CD1c-positive myeloid dendritic cell (primary cell): ENCODE results near the gene MRPL52.
"Not testable (repeated sequence)": the region's sequence is repeated elsewhere in the genome, so short reads cannot be mapped to it uniquely, and the experiment has no call there.

ENCODE experiments used
- DNase-seq: peaks from one replicate; pipeline ENCODE4 v3.0.0-alpha.2; 2016; ENCODE audit errors: extremely low spot score

Gene MRPL52

DNA sequence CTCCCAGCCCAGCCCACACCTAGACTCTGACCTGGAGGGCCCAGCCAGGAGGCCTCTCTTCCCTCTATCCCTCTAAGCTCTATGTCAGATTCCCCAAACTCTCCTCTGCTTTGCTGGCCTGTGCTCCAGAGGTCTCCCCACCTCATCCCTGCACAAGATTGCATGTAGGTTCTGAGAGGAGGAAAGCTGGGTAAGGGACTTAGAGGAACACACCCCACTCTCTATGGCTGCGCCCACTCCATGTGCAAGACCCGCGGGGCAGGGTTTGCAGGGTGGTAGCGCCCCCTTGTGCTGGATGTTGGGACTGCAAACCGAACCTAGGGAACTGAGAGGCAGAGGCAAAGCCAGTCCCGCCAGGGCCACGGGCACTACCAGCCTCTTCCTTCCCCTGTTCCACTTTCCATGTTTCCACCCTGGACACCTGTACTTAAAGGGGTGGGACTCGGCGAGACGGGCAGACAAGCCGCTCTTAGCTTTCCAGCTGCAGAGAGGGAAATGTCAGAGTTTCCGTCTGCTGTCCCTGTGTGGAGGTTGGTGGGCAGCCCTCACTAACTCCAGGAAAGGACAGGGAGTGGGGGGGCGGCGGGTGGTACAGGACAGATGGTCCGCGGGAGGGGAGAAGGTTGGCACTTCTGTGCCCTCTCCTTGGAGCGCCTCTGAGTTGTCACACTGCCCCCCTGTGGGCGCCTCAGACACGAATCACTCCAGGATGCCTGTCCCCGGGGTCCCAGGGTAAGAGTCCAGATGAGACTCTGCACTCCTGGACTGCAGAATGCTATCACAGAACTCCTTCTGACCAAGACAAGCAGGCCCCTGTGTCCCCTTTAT, 23.5 kb downstream of the MRPL52 start:
- peak; percentile 93 for DNase-seq

GRCh38 chr14:22854296-22854695, 24.6 kb downstream of the MRPL52 start:
- not testable (repeated sequence) for DNase-seq

DNA sequence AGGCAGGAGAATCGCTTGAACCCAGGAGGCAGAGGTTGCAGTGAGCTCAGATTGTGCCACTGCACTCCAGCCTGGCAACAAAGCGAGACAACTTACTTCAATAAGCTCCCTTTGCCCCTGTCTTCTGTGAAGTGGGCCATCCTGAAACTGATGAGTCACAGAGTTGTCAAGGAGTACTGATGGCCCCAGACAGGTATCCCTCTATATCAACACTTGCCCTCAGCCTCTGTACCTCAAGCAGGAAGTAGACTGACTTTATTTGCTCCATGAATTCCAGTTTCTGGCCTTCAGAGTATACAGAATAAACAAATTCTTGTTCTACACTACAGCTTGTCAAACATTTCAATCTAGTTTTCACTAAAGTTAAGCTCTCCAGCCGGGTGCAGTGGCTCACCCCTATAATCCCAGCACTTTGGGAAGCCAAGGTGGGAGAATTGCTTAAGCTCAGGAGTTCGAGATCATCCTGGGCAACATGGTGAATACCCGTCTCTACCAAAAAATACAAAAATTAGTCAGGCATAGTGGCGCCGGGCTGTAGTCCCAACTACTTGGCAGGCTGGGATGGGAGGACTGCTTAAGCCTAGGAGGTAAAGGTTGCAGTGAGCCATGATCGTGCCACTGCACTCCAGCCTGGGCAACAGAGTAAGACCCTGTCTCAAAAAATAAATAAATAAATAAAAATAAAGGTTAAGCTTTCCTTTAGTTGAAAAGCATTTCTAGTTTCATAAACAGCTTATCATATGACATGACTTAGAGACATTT, 25.5 kb downstream of the MRPL52 start:
- no peak for DNase-seq

- no peak for DNase-seq
These were observed 26.7 kb downstream of the MRPL52 start for GRCh38 chr14:22856428-22856827.

DNA sequence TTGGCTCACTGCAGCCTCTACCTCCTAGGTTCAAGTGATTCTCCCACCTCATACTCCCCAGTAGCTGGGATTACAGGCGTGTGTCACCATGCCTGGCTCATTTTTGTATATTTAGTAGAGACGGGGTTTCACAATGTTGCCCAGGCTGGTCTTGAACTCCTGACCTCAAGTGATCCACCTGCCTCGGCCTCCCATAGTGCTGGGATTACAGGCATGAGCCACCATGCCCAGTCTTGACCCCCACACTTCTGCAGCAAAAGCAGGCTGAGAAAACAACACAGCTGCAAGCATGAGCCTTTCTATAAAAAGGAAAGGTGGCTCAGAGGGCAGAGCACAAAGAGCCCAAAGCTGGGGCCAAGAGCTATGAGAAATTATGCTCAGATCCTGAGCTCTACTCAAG, 30.7 kb downstream of the MRPL52 start:
- not testable (repeated sequence) for DNase-seq

- DNase-seq = no peak
These were observed 32.0 kb downstream of the MRPL52 start for GRCh38 chr14:22861651-22862050.

GRCh38 chr14:22864979-22865378, 35.3 kb downstream of the MRPL52 start:
- no peak for DNase-seq

- no peak for DNase-seq
These were observed 36.0 kb downstream of the MRPL52 start for GRCh38 chr14:22865424-22866405.

DNA sequence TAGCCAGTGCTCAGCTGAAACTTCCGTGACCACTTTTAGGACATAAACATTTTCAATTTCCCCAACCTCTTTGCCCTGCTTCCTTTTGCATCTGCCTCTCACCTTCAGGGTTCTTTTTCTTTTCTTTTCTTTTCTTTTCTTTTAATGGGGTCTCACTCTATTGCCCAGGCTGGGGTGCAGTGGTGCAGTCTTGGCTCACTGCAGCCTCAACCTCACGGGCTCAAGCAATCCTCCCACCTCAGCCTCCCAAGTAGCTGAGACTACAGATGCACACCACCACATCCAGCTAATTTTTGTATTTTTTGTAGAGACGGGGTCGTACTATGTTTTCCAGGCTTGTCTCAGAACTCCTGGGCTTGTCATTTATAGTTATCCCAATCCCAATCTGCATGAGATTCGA, 37.2 kb downstream of the MRPL52 start:
- DNase-seq = no peak

- DNase-seq = peak; percentile 78
These were observed 41.1 kb downstream of the MRPL52 start for GRCh38 chr14:22870811-22871223.

DNA sequence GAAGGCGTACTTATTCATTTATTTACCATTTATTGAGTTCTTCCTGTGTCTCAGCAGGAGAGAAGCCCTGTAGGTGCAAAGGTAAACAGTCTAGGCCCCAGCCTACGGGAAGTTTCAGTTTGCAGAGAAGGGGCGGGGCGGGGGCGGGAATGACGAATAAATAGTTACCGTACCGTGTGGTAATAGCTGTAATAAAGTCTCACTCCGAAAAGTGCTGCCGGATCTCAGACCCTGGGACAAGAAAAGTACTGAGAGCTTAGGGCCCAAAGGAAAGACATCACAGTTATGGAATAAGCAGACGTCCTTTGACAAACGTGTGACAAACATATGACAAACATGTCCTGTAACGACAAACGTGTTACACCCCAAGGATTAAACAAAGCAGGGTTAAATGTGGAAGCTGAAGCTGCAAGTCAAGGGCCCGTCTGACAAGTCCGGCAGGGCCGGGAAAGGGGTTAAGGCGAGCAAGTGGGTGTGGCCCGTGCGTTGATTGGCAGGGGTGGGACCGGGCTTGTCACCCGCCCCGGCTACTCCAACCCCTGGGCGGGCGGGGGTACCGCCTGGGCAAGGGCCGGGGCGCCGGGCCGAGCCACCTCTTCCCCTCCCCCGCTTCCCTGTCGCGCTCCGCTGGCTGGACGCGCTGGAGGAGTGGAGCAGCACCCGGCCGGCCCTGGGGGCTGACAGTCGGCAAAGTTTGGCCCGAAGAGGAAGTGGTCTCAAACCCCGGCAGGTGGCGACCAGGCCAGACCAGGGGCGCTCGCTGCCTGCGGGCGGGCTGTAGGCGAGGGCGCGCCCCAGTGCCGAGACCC, 41.7 kb downstream of the MRPL52 start, which contains the start of gene LRP10:
Gene LRP10, plus strand, starts transcription at position 517 of the 809 bp plus-strand sequence. CDS start 564 bp downstream, outside the sequence.
- DNase-seq = peak; percentile 88

DNA sequence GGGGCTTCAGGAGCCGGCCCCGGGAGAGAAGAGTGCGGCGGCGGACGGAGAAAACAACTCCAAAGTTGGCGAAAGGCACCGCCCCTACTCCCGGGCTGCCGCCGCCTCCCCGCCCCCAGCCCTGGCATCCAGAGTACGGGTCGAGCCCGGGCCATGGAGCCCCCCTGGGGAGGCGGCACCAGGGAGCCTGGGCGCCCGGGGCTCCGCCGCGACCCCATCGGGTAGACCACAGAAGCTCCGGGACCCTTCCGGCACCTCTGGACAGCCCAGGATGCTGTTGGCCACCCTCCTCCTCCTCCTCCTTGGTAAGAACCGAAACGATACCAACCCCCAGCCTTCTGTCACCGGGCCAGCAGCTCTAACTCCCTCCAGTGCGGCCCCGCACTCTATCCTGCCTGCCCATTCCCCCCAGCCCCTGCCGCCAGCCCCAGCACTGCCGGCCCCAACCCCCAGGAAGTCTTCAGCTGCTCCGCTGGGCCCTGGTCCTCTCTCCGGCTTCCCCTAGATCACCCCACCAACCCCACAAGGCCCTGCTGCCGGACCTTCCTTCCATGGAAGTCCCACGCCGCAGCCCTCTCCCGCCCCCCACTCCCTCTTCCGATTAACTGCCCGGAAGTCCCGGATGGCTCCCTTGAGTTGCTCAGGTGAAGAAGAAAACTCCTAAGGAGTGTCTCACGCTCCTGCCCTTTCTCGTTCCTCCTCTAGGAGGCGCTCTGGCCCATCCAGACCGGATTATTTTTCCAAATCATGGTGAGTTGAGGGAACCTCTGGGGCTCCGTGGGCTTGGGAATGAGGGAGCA, 42.5 kb downstream of the MRPL52 start:
- peak; percentile 85 for DNase-seq

DNA sequence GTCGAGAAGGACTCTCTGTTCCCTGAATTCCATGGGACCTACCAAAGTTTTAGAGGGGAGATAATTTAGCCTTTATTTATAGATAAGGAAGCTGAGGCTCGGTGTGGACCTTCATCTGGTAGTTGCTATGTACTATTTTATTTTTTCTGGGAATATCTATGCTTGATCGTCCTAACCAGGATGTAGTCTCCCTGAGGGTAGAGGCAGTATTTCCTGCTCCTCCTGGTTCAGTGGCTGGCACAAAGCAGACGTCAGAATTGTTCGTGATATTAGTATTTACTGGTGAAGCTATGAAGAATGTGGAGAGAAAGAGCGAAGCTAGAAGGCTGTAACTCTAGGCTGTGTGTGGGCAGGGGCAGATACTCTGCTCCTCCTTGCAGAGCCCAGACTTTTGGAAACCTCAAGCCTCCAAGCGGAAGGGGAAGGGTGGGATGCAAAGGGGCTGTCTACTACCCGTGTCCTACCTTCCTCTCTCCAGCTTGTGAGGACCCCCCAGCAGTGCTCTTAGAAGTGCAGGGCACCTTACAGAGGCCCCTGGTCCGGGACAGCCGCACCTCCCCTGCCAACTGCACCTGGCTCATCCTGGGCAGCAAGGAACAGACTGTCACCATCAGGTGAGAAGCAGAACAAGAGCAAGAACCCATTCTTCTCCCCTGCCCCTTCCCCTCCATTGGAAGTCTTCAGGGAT, 43.3 kb downstream of the MRPL52 start:
- no peak for DNase-seq

GRCh38 chr14:22875003-22875747, 45.5 kb downstream of the MRPL52 start:
- DNase-seq = no peak

DNA sequence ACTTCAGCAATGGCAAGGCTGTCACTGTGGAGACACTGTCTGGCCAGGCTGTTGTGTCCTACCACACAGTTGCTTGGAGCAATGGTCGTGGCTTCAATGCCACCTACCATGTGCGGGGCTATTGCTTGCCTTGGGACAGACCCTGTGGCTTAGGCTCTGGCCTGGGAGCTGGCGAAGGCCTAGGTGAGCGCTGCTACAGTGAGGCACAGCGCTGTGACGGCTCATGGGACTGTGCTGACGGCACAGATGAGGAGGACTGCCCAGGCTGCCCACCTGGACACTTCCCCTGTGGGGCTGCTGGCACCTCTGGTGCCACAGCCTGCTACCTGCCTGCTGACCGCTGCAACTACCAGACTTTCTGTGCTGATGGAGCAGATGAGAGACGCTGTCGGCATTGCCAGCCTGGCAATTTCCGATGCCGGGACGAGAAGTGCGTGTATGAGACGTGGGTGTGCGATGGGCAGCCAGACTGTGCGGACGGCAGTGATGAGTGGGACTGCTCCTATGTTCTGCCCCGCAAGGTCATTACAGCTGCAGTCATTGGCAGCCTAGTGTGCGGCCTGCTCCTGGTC, 46.1 kb downstream of the MRPL52 start:
- no peak for DNase-seq

GRCh38 chr14:22877000-22877501, 47.4 kb downstream of the MRPL52 start:
- no peak for DNase-seq

GRCh38 chr14:22878271-22879246, 48.9 kb downstream of the MRPL52 start:
- DNase-seq = no peak
